Brain microvascular endothelial cell (primary cell): ENCODE measurements around the gene OR2W3.

Experiments
- DNase-seq: peaks from one replicate; pipeline ENCODE4 v3.0.0-alpha.2; 2020
- H3K27ac ChIP-seq: fragments of 250-450 bp; sonication (Bioruptor Pico); 2 replicates; pipeline ENCODE4 v1.5.1; 2020; ENCODE audit warnings: mild to moderate bottlenecking, moderate library complexity
- H3K27me3 ChIP-seq: fragments of 250-450 bp; sonication (Bioruptor Pico); replicated peaks from 2 replicates; pipeline ENCODE4 v1.5.1; 2020; ENCODE audit warnings: mild to moderate bottlenecking
- H3K36me3 ChIP-seq: fragments of 250-450 bp; sonication (Bioruptor Pico); replicated peaks from 2 replicates; pipeline ENCODE4 v1.5.1; 2020; ENCODE audit warnings: mild to moderate bottlenecking
- H3K4me3 ChIP-seq: 2 replicates; pipeline ENCODE4 v1.5.1; 2011; ENCODE audit warnings: low read depth, mild to moderate bottlenecking, control low read depth, low read length, moderate library complexity
- CTCF ChIP-seq: IDR thresholded peaks from 2 replicates; pipeline ENCODE4 v1.5.1; 2011; ENCODE audit warnings: low read depth, mild to moderate bottlenecking, moderate library complexity, low read length, control low read depth, inconsistent platforms; ENCODE audit errors: missing control alignments
- in situ Hi-C: cut with HindIII; loops from 2 replicates; pipeline ENCODE4 v1.10.0; 2017; ENCODE audit warnings: low sequenced_read_pairs, low pct_ligation_motif_present

OR2W3 gene

GRCh38 chr1:247857069-247857984 is 38.1 kb upstream of the OR2W3 start, which contains the start of gene TRIM58:
TRIM58 (plus strand) TSS chr1:247857187; CDS start chr1:247857247, 60 bp downstream.
- no peaks in the 10 kb centered on the region for H3K27me3 ChIP-seq
- no peak for DNase-seq
- no peak within 1 kb of the TSS for H3K27ac ChIP-seq
- H3K36me3 ChIP-seq, result no peaks in the 10 kb centered on the region
- in situ Hi-C loops, result no loop called here
- peak; percentile 31 for TF ChIP-seq CTCF
- peak within 1 kb of the TSS; percentile 57 for H3K4me3 ChIP-seq

- peak overlapping the region; percentile 57 for H3K4me3 ChIP-seq
- H3K36me3 ChIP-seq, result no peaks in the 10 kb centered on the region
- in situ Hi-C loops, result no loop called here
- TF ChIP-seq CTCF, result no peak
- no peaks in the 10 kb centered on the region for H3K27me3 ChIP-seq
- no peak for DNase-seq
- H3K27ac ChIP-seq, result no peak overlapping the region
Measured at GRCh38 chr1:247857985-247858619, 37.3 kb upstream of the OR2W3 start.

GRCh38 chr1:247862756-247863155 is 32.6 kb upstream of the OR2W3 start:
- H3K27ac ChIP-seq, result no peak overlapping the region
- no peaks in the 10 kb centered on the region for H3K36me3 ChIP-seq
- no peak for DNase-seq
- no peaks in the 10 kb centered on the region for H3K27me3 ChIP-seq
- in situ Hi-C loops, result no loop called here
- no peak overlapping the region for H3K4me3 ChIP-seq
- no peak for TF ChIP-seq CTCF

GRCh38 chr1:247864644-247865043 is 30.7 kb upstream of the OR2W3 start:
- H3K27me3 ChIP-seq, result no peaks in the 10 kb centered on the region
- in situ Hi-C loops, result no loop called here
- no peak overlapping the region for H3K4me3 ChIP-seq
- no peak for DNase-seq
- no peak overlapping the region for H3K27ac ChIP-seq
- TF ChIP-seq CTCF, result no peak
- no peaks in the 10 kb centered on the region for H3K36me3 ChIP-seq

GRCh38 chr1:247865416-247865815 is 30.0 kb upstream of the OR2W3 start:
- in situ Hi-C loops, result no loop called here
- H3K27ac ChIP-seq, result no peak overlapping the region
- no peak for DNase-seq
- no peak for TF ChIP-seq CTCF
- H3K4me3 ChIP-seq, result no peak overlapping the region
- H3K27me3 ChIP-seq, result no peaks in the 10 kb centered on the region
- H3K36me3 ChIP-seq, result no peaks in the 10 kb centered on the region
